GM12801 (cell line): ENCODE measurements around the gene PLA2G12A.

Experiments
- TF ChIP-seq, protein P1 (sequence below): IDR thresholded peaks from one replicate; pipeline ENCODE4 v1.5.1; 2011; ENCODE audit warnings: control low read depth; ENCODE audit not compliant: insufficient read length; ENCODE audit errors: extremely low read depth

Gene PLA2G12A

DNA sequence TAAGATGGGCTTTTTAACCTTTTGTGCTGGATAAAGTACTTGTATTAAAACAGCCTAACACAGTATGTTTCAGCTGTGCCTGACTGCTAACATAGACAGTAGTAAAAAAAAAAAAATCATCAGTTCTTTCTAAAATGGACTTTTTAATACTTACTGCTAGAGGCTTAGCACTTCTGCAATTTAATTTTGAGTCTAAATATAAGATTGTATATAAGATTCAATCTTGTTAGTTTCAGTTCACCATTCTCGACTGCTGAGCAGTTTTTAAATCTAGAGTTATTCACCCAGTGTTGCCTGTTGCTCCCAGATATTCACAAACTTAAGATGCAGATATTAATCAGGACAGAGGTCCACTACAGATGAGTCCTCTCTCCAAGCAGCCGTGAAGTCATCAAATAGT lies 6.8 kb downstream of the PLA2G12A start:
- TF ChIP-seq, protein P1, sequence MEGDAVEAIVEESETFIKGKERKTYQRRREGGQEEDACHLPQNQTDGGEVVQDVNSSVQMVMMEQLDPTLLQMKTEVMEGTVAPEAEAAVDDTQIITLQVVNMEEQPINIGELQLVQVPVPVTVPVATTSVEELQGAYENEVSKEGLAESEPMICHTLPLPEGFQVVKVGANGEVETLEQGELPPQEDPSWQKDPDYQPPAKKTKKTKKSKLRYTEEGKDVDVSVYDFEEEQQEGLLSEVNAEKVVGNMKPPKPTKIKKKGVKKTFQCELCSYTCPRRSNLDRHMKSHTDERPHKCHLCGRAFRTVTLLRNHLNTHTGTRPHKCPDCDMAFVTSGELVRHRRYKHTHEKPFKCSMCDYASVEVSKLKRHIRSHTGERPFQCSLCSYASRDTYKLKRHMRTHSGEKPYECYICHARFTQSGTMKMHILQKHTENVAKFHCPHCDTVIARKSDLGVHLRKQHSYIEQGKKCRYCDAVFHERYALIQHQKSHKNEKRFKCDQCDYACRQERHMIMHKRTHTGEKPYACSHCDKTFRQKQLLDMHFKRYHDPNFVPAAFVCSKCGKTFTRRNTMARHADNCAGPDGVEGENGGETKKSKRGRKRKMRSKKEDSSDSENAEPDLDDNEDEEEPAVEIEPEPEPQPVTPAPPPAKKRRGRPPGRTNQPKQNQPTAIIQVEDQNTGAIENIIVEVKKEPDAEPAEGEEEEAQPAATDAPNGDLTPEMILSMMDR, result no peak

- TF ChIP-seq, protein P1, result no peak
Observed at GRCh38 chr4:109722357-109722756, 7.5 kb downstream of the PLA2G12A start.

DNA sequence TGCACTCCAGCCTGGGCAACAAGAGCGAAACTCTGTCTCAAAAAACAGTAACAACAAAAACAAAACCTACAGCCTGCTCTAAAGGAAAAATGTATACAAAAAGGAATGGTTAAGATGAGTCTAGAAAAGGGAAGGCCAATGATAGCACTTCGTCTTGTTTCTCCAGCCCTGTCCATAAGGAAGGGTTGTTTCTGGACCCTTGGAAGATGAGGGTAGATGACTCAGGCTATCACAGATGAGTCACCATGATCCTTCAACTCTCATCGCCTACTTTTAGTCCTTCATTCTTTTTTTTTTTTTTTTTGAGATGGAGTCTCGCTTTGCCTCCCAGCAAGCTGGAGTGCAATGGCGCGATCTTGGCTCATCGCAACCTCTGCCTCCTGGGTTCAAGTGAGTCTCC lies 8.8 kb downstream of the PLA2G12A start:
- TF ChIP-seq, protein P1, result no peak

GRCh38 chr4:109719604-109720003 lies 10.3 kb downstream of the PLA2G12A start:
- TF ChIP-seq, protein P1, result no peak

GRCh38 chr4:109718759-109719158 lies 11.1 kb downstream of the PLA2G12A start:
- TF ChIP-seq, protein P1, result no peak

DNA sequence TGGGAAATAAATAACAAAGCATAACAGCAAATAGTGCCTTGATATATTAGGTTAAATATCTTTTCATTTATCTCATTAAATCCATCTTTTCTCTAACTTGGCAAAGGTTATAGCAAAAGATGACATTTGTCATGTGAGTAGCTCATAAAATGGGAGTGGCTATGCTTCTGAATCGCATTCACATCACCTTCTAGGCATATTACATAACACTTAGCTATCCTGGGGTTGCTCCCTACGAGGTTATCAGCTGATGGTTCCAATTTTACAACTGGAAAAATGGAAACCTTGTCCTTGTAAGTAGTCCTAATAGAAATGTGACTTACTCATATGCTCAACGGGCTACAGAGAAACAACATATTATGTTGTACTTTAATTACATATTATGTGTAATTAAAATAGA lies 16.4 kb downstream of the PLA2G12A start:
- TF ChIP-seq, protein P1, result no peak

- TF ChIP-seq, protein P1, result no peak
Observed at GRCh38 chr4:109708990-109709389, 20.9 kb downstream of the PLA2G12A start.

- TF ChIP-seq, protein P1, result no peak
Observed at GRCh38 chr4:109708435-109708834, 21.4 kb downstream of the PLA2G12A start.
